Effector memory CD8-positive, alpha-beta T cell (primary cell): ENCODE data around the gene SGIP1.
"Not testable (repeated sequence)": the region's sequence is repeated elsewhere in the genome, so short reads cannot be mapped to it uniquely, and the experiment has no call there.

Experiments used
- ATAC-seq: fragments of 150-1000 bp; cut with Tn5 transposase; replicated peaks from 2 replicates; pipeline ENCODE4 v1.10.0; 2021; ENCODE audit warnings: mild to moderate bottlenecking, moderate library complexity
- DNase-seq, 3 experiments: peaks; one replicate each; pipeline ENCODE4 v3.0.0; 2021
- H3K27ac Mint-ChIP-seq, 2 donors: one replicate each; pipeline ENCODE4 v1.8.0; 2022; ENCODE audit warnings: mild to moderate bottlenecking in 2 of 2, mixed read lengths in 2 of 2, moderate library complexity in 2 of 2
- H3K27me3 Mint-ChIP-seq, 2 donors: one replicate each; pipeline ENCODE4 v1.8.0; 2022; ENCODE audit warnings: mixed read lengths in 2 of 2
- H3K36me3 Mint-ChIP-seq: one replicate; pipeline ENCODE4 v1.8.0; 2022; ENCODE audit warnings: mild to moderate bottlenecking, moderate library complexity, mixed read lengths; ENCODE audit not compliant: insufficient read depth
- H3K4me1 Mint-ChIP-seq, 2 donors: one replicate each; pipeline ENCODE4 v1.8.0; 2022; ENCODE audit warnings: low read depth in 2 of 2, mixed read lengths in 2 of 2
- H3K4me3 Mint-ChIP-seq, 2 donors: one replicate each; pipeline ENCODE4 v1.8.0; 2022; ENCODE audit warnings: mild to moderate bottlenecking in 2 of 2, mixed read lengths in 2 of 2, moderate library complexity in 2 of 2
- H3K9me3 Mint-ChIP-seq, 2 donors: one replicate each; pipeline ENCODE4 v1.8.0; 2022; ENCODE audit warnings: mixed read lengths in 2 of 2

Gene SGIP1

GRCh38 chr1:66693856-66694255 is 159.9 kb downstream of the SGIP1 start:
- Mint-ChIP-seq H3K4me3 (no peak overlapping the region), H3K4me1 (peaks cover 0 to 3% of the 10 kb centered on the region in 2 donors), H3K36me3 (no peaks in the 10 kb centered on the region), H3K9me3 (no peaks in the 10 kb centered on the region), H3K27ac (no peak overlapping the region), H3K27me3 (peaks cover 25 to 32% of the 10 kb centered on the region in 2 donors)
- DNase-seq (no peak), ATAC-seq (no peak)

- DNase-seq (no peak), ATAC-seq (no peak)
- Mint-ChIP-seq H3K9me3 (no peaks in the 10 kb centered on the region), H3K36me3 (no peaks in the 10 kb centered on the region), H3K4me3 (no peak overlapping the region), H3K27ac (no peak overlapping the region), H3K4me1 (peaks cover 0 to 3% of the 10 kb centered on the region in 2 donors), H3K27me3 (peaks cover 30 to 37% of the 10 kb centered on the region in 2 donors)
Measured at GRCh38 chr1:66695116-66695515, 161.2 kb downstream of the SGIP1 start.

GRCh38 chr1:66696771-66697170 is 162.8 kb downstream of the SGIP1 start:
- no peaks in the 10 kb centered on the region for H3K9me3 Mint-ChIP-seq
- peaks cover 24 to 34% of the 10 kb centered on the region in 2 donors for H3K27me3 Mint-ChIP-seq
- no peak for ATAC-seq
- DNase-seq, result no peak
- no peaks in the 10 kb centered on the region for H3K36me3 Mint-ChIP-seq
- H3K4me1 Mint-ChIP-seq, result peaks cover 0 to 3% of the 10 kb centered on the region in 2 donors
- no peak overlapping the region for H3K27ac Mint-ChIP-seq
- H3K4me3 Mint-ChIP-seq, result no peak overlapping the region

GRCh38 chr1:66699213-66699612 is 165.3 kb downstream of the SGIP1 start:
- DNase-seq, result no peak
- no peak overlapping the region for H3K27ac Mint-ChIP-seq

GRCh38 chr1:66704177-66704875 is 170.4 kb downstream of the SGIP1 start:
- no peaks in the 10 kb centered on the region for H3K4me1 Mint-ChIP-seq
- no peak overlapping the region for H3K27ac Mint-ChIP-seq
- H3K36me3 Mint-ChIP-seq, result no peaks in the 10 kb centered on the region
- peaks cover 32 to 40% of the 10 kb centered on the region in 2 donors for H3K27me3 Mint-ChIP-seq
- DNase-seq (no peak), ATAC-seq (no peak)
- H3K9me3 Mint-ChIP-seq, result no peaks in the 10 kb centered on the region
- H3K4me3 Mint-ChIP-seq, result no peak overlapping the region

More at GRCh38 chr1:66699213-66699612, 165.3 kb downstream of the SGIP1 start:
- Mint-ChIP-seq H3K9me3 (no peaks in the 10 kb centered on the region), H3K4me1 (peaks cover 0 to 3% of the 10 kb centered on the region in 2 donors), H3K4me3 (no peak overlapping the region), H3K27me3 (peaks cover 21 to 24% of the 10 kb centered on the region in 2 donors), H3K36me3 (no peaks in the 10 kb centered on the region)
- no peak for ATAC-seq

- Mint-ChIP-seq H3K27ac (no peak overlapping the region), H3K4me1 (no peaks in the 10 kb centered on the region), H3K27me3 (peaks cover 25 to 41% of the 10 kb centered on the region in 2 donors), H3K9me3 (no peaks in the 10 kb centered on the region), H3K4me3 (no peak overlapping the region), H3K36me3 (no peaks in the 10 kb centered on the region)
- ATAC-seq, result no peak
- no peak for DNase-seq
Measured at GRCh38 chr1:66705110-66705509, 171.2 kb downstream of the SGIP1 start.

- ATAC-seq (no peak), DNase-seq (no peak)
- peaks cover 3% of the 10 kb centered on the region for H3K36me3 Mint-ChIP-seq
- peaks cover 17 to 43% of the 10 kb centered on the region in 2 donors for H3K27me3 Mint-ChIP-seq
- H3K27ac Mint-ChIP-seq, result no peak overlapping the region
- no peak overlapping the region for H3K4me3 Mint-ChIP-seq
- H3K4me1 Mint-ChIP-seq, result no peaks in the 10 kb centered on the region
- no peaks in the 10 kb centered on the region for H3K9me3 Mint-ChIP-seq
Measured at GRCh38 chr1:66711420-66711819, 177.5 kb downstream of the SGIP1 start.

- Mint-ChIP-seq H3K9me3 (no peaks in the 10 kb centered on the region), H3K4me1 (no peaks in the 10 kb centered on the region), H3K27ac (no peak overlapping the region), H3K4me3 (no peak overlapping the region), H3K36me3 (peaks cover 3% of the 10 kb centered on the region), H3K27me3 (peaks cover 17 to 52% of the 10 kb centered on the region in 2 donors)
- no peak for ATAC-seq
- no peak for DNase-seq
Measured at GRCh38 chr1:66712839-66713238, 178.9 kb downstream of the SGIP1 start.

GRCh38 chr1:66723985-66724384 is 190.0 kb downstream of the SGIP1 start:
- Mint-ChIP-seq H3K9me3 (no peaks in the 10 kb centered on the region), H3K27ac (no peak overlapping the region), H3K27me3 (peaks cover 29 to 50% of the 10 kb centered on the region in 2 donors), H3K36me3 (no peaks in the 10 kb centered on the region), H3K4me3 (no peak overlapping the region), H3K4me1 (no peaks in the 10 kb centered on the region)
- DNase-seq (no peak), ATAC-seq (no peak)

- Mint-ChIP-seq H3K4me3 (no peak overlapping the region), H3K9me3 (no peaks in the 10 kb centered on the region), H3K27ac (no peak overlapping the region), H3K27me3 (peaks cover 35 to 58% of the 10 kb centered on the region in 2 donors), H3K36me3 (no peaks in the 10 kb centered on the region), H3K4me1 (no peaks in the 10 kb centered on the region)
- ATAC-seq, result peak; percentile 77
- peak; percentile 44 to 56 (median 47) for DNase-seq
Measured at GRCh38 chr1:66725885-66726665, 192.1 kb downstream of the SGIP1 start.

GRCh38 chr1:66728021-66728420 is 194.1 kb downstream of the SGIP1 start:
- H3K9me3 Mint-ChIP-seq, result no peaks in the 10 kb centered on the region
- no peaks in the 10 kb centered on the region for H3K4me1 Mint-ChIP-seq
- H3K27ac Mint-ChIP-seq, result no peak overlapping the region
- H3K4me3 Mint-ChIP-seq, result no peak overlapping the region
- peaks cover 27 to 46% of the 10 kb centered on the region in 2 donors for H3K27me3 Mint-ChIP-seq
- ATAC-seq, result no peak
- DNase-seq, result no peak
- no peaks in the 10 kb centered on the region for H3K36me3 Mint-ChIP-seq

- H3K4me3 Mint-ChIP-seq, H3K36me3 Mint-ChIP-seq, H3K4me1 Mint-ChIP-seq, H3K9me3 Mint-ChIP-seq, DNase-seq, ATAC-seq, H3K27ac Mint-ChIP-seq: not testable (repeated sequence)
- H3K27me3 Mint-ChIP-seq, result peaks cover 27 to 43% of the 10 kb centered on the region in 2 donors
Measured at GRCh38 chr1:66728716-66729115, 194.8 kb downstream of the SGIP1 start.

GRCh38 chr1:66729119-66729518 is 195.2 kb downstream of the SGIP1 start:
- Mint-ChIP-seq H3K4me1 (no peaks in the 10 kb centered on the region), H3K27ac (no peak overlapping the region), H3K9me3 (no peaks in the 10 kb centered on the region), H3K27me3 (peaks cover 27 to 43% of the 10 kb centered on the region in 2 donors), H3K4me3 (no peak overlapping the region), H3K36me3 (no peaks in the 10 kb centered on the region)
- ATAC-seq, result peak; percentile 43
- DNase-seq, result no peak

- no peaks in the 10 kb centered on the region for H3K4me1 Mint-ChIP-seq
- DNase-seq, result no peak
Measured at GRCh38 chr1:66729523-66729922, 195.6 kb downstream of the SGIP1 start.

More at GRCh38 chr1:66729523-66729922, 195.6 kb downstream of the SGIP1 start:
- Mint-ChIP-seq H3K27me3 (peaks cover 27 to 42% of the 10 kb centered on the region in 2 donors), H3K27ac (no peak overlapping the region), H3K9me3 (no peaks in the 10 kb centered on the region), H3K4me3 (no peak overlapping the region), H3K36me3 (no peaks in the 10 kb centered on the region)
- ATAC-seq, result peak; percentile 5
